ENCODE measurements around the gene GALNT16.
"Not testable (repeated sequence)": the region's sequence is repeated elsewhere in the genome, so short reads cannot be mapped to it uniquely, and the experiment has no call there.

The GALNT16 gene

GRCh38 chr14:69259527-69260189, at the start of gene GALNT16:
Gene GALNT16, plus strand, starts transcription at chr14:69260158. Its CDS starts 133 bp downstream, at chr14:69260291.
- Histone ChIP-seq H3K9me2 (replicated peaks; ENCODE audit: insufficient read depth, low read length) (no peaks in the 10 kb centered on the region), H2AFZ (ENCODE audit: low read length) (no peak within 1 kb of the TSS), H3K4me2 (ENCODE audit: low read depth, low read length) (peak within 1 kb of the TSS; percentile 77), H3F3A (ENCODE audit: insufficient read depth, low read length) (no peaks in the 10 kb centered on the region), H4K20me1 (ENCODE audit: insufficient read depth, low read length) (no peaks in the 10 kb centered on the region), H3K4me1 (ENCODE audit: low read length) (no peaks in the 10 kb centered on the region), H3K4me3 (ENCODE audit: low read length) (peak within 1 kb of the TSS; percentile 52), H3K27ac (ENCODE audit: low read length) (no peak within 1 kb of the TSS), H3K27me3 (replicated peaks; ENCODE audit: insufficient read depth, low read length) (no peaks in the 10 kb centered on the region), H3K36me3 (replicated peaks; ENCODE audit: insufficient read depth, low read length) (no peaks in the 10 kb centered on the region), H3K9me3 (replicated peaks; ENCODE audit: insufficient read depth, low read length) (no peaks in the 10 kb centered on the region), H3K9ac (ENCODE audit: low read length) (no peak within 1 kb of the TSS), H3K79me2 (ENCODE audit: low read length) (no peaks in the 10 kb centered on the region)
- DNase-seq = no peak
- TF ChIP-seq EZH2phosphoT487 (IDR thresholded peaks at IDR 0.05; ENCODE audit: low read length) (no peak), CTCF (IDR thresholded peaks at IDR 0.05; ENCODE audit: low read length) (no peak), EZH2 (optimal IDR thresholded peaks at IDR 0.05; ENCODE audit: low read depth, low read length) (no peak)

- no peaks in the 10 kb centered on the region for H3K9me2 ChIP-seq (replicated peaks; ENCODE audit: insufficient read depth, low read length)
- H3K4me1 ChIP-seq (ENCODE audit: low read length) = no peaks in the 10 kb centered on the region
- no peaks in the 10 kb centered on the region for H3K79me2 ChIP-seq (ENCODE audit: low read length)
- no peaks in the 10 kb centered on the region for H3K27me3 ChIP-seq (replicated peaks; ENCODE audit: insufficient read depth, low read length)
- no peaks in the 10 kb centered on the region for H3K36me3 ChIP-seq (replicated peaks; ENCODE audit: insufficient read depth, low read length)
- no peak overlapping the region for H3K27ac ChIP-seq (ENCODE audit: low read length)
- no peak overlapping the region for H3K9ac ChIP-seq (ENCODE audit: low read length)
- H3K9me3 ChIP-seq (replicated peaks; ENCODE audit: insufficient read depth, low read length) = no peaks in the 10 kb centered on the region
- no peak overlapping the region for H3K4me2 ChIP-seq (ENCODE audit: low read depth, low read length)
- H4K20me1 ChIP-seq (ENCODE audit: insufficient read depth, low read length) = no peaks in the 10 kb centered on the region
- no peak overlapping the region for H3K4me3 ChIP-seq (ENCODE audit: low read length)
- no peaks in the 10 kb centered on the region for H3F3A ChIP-seq (ENCODE audit: insufficient read depth, low read length)
- no peak for DNase-seq
- TF ChIP-seq EZH2 (optimal IDR thresholded peaks at IDR 0.05; ENCODE audit: low read depth, low read length) = no peak
- TF ChIP-seq CTCF (IDR thresholded peaks at IDR 0.05; ENCODE audit: low read length) = no peak
- no peak for TF ChIP-seq EZH2phosphoT487 (IDR thresholded peaks at IDR 0.05; ENCODE audit: low read length)
- no peak overlapping the region for H2AFZ ChIP-seq (ENCODE audit: low read length)
Observed at GRCh38 chr14:69214393-69214792, 45.6 kb upstream of the GALNT16 start.

- not testable (repeated sequence) for H3K9me3 ChIP-seq (replicated peaks; ENCODE audit: insufficient read depth, low read length); H3K27ac ChIP-seq (ENCODE audit: low read length); H3K9me2 ChIP-seq (replicated peaks; ENCODE audit: insufficient read depth, low read length); H3K36me3 ChIP-seq (replicated peaks; ENCODE audit: insufficient read depth, low read length); H3K4me3 ChIP-seq (ENCODE audit: low read length); H3K79me2 ChIP-seq (ENCODE audit: low read length); H3K4me2 ChIP-seq (ENCODE audit: low read depth, low read length); H3F3A ChIP-seq (ENCODE audit: insufficient read depth, low read length); H3K9ac ChIP-seq (ENCODE audit: low read length); H3K27me3 ChIP-seq (replicated peaks; ENCODE audit: insufficient read depth, low read length); H4K20me1 ChIP-seq (ENCODE audit: insufficient read depth, low read length); H3K4me1 ChIP-seq (ENCODE audit: low read length); DNase-seq; H2AFZ ChIP-seq (ENCODE audit: low read length)
Observed at GRCh38 chr14:69217663-69218062, 42.3 kb upstream of the GALNT16 start.

- Histone ChIP-seq H3K4me3 (ENCODE audit: low read length) (no peak overlapping the region), H3K36me3 (replicated peaks; ENCODE audit: insufficient read depth, low read length) (no peaks in the 10 kb centered on the region), H3K4me2 (ENCODE audit: low read depth, low read length) (no peak overlapping the region), H2AFZ (ENCODE audit: low read length) (no peak overlapping the region), H3K9me2 (replicated peaks; ENCODE audit: insufficient read depth, low read length) (no peaks in the 10 kb centered on the region), H3K27me3 (replicated peaks; ENCODE audit: insufficient read depth, low read length) (no peaks in the 10 kb centered on the region), H3K9me3 (replicated peaks; ENCODE audit: insufficient read depth, low read length) (no peaks in the 10 kb centered on the region), H4K20me1 (ENCODE audit: insufficient read depth, low read length) (no peaks in the 10 kb centered on the region), H3K4me1 (ENCODE audit: low read length) (no peaks in the 10 kb centered on the region), H3F3A (ENCODE audit: insufficient read depth, low read length) (no peaks in the 10 kb centered on the region), H3K27ac (ENCODE audit: low read length) (no peak overlapping the region), H3K79me2 (ENCODE audit: low read length) (no peaks in the 10 kb centered on the region), H3K9ac (ENCODE audit: low read length) (no peak overlapping the region)
- TF ChIP-seq EZH2 (optimal IDR thresholded peaks at IDR 0.05; ENCODE audit: low read depth, low read length) (no peak), EZH2phosphoT487 (IDR thresholded peaks at IDR 0.05; ENCODE audit: low read length) (no peak), CTCF (IDR thresholded peaks at IDR 0.05; ENCODE audit: low read length) (no peak)
- DNase-seq = no peak
Observed at GRCh38 chr14:69224946-69225345, 35.0 kb upstream of the GALNT16 start.

Data from MM.1S (cell line).